Activated T-cell treated with anti-CD3 and anti-CD28 coated beads for 24 hours (primary cell): ENCODE measurements around the gene MRAP2.
"Not testable (repeated sequence)": the region's sequence is repeated elsewhere in the genome, so short reads cannot be mapped to it uniquely, and the experiment has no call there.

Experiments used
- DNase-seq: peaks from one replicate; pipeline ENCODE4 v3.0.0-alpha.2; 2020; ENCODE audit warnings: low read depth

MRAP2 gene

DNA sequence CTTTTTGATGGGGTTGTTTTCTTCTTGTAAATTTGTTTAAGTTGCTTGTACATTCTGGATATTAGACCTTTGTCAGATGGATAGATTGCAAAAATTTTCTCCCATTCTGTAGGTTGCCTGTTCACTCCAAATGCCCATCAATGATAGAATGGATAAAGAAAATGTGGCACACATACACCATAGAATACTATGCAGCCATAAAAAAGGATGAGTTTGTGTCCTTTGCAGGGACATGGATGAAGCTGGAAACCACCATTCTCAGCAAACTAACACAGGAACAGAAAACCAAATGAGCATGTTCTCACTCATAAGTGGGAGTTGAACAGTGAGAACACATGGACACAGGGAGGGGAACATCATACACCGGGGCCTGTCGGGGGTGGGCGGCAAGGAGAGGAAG lies 1.6 kb upstream of the MRAP2 start:
- DNase-seq, result not testable (repeated sequence)

DNA sequence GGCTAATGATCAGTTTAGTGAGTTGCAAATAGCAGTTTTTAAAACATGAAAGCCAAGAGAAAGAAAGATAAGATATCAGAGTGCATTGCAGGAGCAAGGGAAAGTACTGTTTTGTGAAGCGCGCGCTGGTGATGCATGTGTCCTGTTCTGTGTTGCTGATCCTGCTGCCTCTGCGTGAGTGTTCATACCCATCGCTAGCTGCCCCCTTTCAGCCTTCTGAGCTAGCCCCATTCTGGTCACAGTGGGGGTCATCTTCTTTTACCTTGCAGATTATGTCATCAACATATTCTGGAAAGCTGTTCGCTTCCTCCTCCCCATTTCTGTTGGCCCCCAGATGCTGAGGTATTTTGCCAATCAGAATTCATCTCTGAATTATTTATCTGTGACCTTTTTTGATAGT lies 1.9 kb downstream of the MRAP2 start:
- DNase-seq, result no peak

DNA sequence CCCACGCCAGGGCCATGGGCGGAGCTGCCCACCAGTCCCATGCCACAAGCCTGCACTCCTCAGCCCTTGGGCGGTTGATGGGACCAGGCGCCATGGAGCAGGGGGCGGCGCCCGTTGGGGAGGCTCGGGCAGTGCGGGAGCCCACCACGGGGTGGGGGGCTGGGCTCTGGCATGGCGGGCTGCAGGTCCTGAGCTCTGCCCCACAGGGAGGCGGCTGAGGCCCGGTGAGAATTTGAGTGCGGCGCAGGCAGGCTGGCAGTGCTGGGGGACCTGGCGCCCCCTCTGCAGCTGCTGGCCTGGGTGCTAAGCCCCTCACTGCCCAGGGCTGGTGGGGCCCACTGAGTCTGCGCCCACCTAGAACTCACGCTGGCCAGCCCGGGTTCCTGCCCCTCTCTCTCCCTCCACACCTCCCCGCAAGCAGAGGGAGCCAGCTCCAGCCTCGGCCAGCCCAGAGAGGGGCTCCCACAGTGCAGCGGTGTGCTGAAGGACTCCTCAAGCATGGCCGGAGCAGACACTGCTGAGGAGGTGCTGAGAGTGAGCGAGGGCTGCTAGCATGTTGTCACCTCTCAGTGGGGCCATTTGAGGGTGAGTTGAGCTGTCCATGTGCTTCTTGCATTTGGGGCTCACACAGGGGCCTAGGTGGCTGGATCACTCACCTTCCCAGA lies 4.0 kb downstream of the MRAP2 start:
- no peak for DNase-seq

DNA sequence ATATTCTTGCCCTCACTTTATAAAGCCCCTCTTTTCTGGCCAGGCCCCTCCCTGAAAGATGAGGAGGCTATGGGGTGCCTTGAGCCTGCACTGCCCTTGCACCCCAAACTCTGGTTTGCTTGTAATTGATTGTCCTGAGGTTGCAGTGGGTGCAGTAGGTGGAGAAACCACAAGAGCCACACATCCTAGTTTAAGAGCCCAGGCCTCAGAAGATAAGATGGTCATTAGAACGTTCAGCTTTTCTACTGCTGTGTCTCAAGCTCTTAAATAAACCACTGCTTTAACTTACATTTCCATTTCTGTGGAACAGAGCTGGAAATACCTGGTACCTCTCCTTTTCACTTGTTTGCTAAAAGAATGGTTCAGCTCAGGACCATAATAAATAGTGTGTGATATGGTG lies 9.0 kb downstream of the MRAP2 start:
- no peak for DNase-seq

DNA sequence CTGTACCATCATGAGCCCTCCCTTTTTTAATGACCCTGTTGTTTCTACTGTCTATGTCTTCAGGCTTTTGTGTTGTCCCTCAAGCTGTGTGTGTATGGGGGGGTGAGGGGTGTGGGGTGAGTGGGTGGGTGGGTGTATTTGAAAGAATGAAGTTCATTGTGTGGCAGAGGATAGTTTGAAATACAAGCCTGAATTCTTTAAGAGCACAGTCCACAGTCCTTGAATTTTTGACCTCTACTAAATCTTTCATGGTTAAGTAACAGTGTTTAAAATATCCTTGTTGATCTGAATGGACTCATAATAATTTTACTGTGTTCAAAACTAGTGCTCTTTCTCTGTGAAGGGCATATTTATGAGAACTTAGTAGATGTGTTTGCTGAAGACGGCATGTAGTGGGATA lies 10.0 kb downstream of the MRAP2 start:
- DNase-seq, result no peak

DNA sequence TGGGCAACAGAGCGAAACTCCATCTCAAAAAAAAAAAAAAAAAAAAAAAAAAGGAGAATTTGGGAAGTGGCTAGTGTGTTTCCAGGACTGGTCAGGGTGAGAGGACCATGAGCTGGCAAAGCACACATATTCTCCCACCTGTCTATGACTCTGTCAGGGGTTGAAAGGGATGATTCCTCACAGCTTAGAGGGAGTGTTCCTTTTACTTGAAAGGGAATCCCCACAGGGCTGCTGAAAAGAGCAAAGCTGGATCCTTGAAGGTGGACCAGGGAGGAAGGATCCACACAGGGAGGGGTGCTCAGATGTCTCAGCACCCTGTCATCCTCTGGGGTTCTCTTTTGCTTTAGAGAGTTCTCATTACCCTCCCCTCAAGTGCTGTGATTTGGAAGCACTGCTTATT lies 13.2 kb downstream of the MRAP2 start:
- no peak for DNase-seq

DNA sequence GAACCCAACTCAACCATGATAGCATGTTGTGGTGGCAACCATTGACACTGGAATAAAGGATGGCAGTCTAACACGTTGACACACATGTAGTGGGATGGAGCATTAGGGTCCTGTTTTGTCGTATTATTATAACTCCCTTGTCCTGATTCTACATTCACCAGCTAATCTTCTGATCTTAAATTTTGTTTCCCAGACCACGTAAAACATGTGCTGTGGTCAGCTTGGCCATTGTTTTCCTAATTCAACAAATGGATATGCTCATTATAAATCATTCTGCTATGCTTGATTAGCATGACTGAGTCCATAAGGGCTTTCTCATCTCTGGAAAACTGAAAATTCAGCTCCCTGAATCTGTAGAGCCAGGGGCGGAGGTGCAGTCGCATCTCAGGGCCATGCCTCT lies 15.0 kb downstream of the MRAP2 start:
- DNase-seq, result no peak

DNA sequence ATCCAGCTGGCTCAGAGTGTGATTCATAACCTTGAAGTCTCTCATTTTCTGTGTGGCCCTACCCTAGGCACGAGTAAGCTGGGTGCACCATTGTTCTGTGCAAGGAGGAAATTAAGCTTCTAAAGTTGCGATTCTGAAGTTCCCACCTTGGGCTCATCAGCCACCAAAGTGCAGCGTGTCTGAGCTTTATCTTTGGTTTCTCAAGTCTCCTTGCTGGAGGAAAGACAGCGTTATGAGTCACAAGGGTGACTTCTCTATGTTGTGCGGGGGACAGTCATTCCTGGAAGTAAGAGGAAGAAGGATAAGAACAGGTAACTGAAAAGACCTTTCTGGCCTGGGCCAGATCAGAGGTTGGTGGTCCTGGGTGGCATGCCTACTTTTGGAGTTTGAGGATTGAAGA lies 16.8 kb downstream of the MRAP2 start:
- DNase-seq, result no peak

DNA sequence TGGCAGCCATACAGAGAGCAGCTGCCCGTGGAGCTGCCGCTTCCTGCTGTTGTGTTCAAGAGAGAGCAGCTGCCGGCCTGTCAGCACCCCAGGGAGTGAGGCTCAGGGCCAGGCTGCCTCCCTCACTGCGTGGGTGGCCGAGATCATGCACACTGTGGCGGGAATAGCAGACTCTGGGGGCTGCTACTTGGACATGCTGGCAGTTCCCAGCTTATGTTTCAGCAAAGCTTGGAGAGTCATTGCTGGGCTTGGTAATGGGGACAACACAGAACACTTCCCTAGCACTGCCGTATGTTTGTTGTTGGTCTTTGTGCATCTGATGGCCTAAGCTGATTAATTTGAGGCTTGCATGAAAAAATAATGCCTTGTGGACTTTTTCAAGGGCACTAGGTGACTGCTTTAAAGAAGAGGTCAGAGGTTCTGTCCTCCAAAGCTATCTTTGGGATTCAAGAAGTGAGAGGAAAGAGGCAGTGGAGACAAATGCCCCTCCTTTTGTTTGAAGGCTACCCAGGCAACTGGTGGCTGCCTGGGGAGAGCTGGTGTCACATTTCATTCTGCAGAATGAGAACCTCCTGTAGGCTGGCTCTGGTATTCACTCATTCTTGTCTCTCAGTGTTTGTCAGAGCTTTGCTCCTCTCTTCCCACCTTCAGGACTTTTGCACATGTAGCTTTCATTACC lies 18.8 kb downstream of the MRAP2 start:
- DNase-seq, result no peak

DNA sequence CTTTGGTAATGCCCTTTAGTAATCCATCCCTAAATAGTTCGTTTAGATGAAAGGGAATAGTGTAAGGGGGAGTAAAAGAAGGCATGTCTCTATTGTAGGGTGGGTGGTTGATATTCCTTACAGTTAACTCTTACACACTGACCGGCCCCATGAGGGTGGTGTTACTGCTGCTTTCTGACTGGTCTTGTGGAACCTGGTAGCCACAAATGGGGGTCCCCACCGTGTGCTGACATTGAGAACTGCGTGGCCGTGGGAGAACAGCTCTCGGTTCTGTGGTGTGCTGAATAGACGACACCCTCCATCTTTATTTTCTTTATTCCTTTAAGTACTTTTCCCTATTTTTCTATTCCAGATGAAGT lies 19.3 kb downstream of the MRAP2 start:
- DNase-seq, result no peak

DNA sequence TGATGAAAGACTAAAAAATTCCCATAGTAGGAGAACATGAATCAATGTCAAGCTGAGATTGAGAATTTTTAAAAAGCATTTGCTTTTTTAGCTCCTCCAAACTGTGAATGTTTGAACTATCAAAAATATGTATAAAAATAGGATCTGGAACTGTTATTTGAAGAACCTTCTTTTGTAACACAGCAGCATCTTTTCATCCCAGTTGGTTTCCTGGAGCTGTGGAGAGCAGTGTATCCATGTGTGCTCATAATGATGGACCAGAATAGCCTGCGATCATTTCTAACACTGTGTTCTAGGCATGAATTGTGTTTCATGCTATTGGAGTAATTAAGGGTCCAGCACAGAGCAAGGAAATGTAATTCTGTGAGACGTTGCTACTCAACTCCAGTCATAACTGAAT lies 22.1 kb downstream of the MRAP2 start:
- DNase-seq, result no peak

DNA sequence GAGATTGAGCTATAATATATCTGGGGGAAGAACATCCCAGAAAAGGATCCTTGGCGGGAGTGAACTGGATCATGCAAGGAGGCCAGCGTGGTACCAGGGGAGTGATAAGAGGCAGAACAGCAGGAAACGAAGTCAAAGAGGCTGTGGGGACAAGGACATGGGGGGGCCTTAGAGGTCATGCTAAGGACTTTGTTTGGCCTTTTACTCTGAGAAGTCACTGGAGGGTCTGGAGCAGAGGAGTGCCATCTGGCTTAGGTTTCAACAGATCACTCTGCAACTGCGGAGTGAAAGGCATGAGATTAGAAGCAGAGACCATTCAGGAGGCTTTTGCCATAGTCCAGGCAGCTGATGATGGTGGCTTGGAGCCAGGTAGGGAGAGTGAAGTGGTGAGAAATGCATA lies 24.3 kb downstream of the MRAP2 start:
- no peak for DNase-seq

DNA sequence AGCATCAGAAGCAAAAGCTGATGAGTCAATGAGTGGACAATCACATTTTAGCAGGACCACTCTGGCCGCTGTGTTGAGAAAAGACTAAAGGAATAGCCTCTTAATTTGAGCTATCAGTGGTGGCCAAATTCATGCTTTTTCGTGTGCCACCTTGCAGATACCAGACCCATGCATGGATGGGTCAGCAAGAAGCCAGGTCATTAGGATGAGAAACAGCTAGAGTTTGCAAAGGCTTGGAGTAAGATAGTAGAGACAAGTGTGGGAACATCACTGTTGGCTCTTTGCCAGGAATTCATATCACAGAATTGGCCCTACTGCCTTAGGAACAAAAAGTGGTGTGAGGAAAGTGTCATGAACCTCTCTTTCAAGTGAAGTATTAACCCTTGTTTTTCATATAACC lies 25.5 kb downstream of the MRAP2 start:
- DNase-seq, result no peak

DNA sequence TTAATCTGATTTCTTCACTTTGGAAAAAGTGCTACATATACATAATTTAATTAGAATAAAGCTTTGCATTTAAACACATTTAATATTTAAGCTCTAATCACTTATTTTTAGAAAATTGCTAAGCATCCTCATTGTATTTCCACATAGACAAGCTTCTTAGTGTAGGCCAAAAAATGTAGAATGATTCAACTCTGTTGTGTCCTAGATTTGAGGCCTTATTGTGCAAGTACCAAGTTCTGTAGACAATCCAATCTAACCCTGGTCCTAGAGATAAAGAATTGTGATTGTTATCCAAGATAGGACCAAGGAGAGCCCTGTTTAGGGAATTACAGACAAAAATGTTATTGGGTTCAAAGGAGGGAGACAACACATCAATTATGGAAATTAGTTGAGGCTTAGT lies 27.6 kb downstream of the MRAP2 start:
- no peak for DNase-seq

DNA sequence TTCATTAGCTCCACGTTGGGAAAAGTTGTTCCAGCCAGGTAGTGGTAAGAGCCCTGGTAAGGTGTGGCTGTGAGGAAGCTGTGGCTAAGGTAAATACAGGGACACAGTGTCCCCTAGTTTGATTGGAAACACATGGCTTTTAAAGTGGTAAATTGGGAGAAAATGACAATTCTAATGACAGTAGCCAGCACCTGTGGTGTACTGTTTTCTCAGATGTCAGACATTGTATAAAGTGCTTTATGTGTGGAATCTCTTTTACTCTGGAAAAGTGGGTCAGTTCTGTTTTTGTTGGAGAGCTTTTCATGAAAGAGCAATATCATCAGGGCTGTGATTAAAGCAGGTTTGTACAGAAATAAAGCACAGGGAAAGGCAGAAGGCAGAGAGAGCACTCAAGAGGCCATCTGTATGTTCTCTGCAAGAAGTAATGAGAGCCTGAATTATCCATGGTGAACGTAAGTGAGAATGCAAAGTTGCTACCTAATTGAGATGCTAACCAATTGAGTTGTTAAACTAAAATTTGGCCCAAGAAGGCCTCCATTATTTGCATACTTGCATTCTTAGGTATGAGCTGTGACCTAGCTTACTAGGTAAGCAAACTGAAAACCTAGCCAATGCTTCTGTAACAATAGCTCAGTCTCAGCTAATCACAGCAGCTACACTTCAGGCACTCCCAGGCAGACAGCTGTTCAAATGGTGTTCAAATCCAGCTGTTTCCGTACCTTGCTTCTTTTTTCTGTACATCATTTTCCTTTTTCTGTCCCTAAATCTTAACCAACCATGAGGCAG lies 28.2 kb downstream of the MRAP2 start:
- DNase-seq, result no peak

DNA sequence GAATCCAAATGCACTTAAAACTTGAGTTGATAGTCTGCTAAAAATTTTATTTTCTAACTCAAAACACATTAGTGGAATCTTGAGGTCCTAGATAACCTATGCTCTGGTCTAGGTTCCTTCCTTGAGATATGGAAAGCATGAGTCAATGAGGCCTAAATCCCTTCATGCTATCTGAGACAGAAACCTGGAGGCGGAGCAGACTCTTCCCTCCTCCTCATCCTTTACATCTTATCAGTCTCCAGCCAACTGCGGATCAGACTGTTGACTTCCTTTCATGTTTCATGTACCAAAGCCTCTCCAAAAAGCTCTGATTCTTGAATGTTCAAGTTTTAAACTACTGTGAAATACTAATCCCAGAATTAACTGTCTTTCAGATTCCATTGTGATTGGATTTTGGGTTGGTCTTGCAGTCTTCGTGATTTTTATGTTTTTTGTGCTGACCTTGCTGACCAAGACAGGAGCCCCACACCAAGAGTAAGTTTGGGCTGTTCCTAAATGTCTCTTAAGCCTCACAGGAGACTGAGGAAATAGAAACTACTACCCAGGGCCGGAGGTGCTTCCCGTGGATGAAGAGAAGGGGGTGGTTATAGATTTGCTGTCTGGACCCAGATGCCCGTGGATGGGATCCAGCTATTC lies 29.1 kb downstream of the MRAP2 start:
- no peak for DNase-seq

DNA sequence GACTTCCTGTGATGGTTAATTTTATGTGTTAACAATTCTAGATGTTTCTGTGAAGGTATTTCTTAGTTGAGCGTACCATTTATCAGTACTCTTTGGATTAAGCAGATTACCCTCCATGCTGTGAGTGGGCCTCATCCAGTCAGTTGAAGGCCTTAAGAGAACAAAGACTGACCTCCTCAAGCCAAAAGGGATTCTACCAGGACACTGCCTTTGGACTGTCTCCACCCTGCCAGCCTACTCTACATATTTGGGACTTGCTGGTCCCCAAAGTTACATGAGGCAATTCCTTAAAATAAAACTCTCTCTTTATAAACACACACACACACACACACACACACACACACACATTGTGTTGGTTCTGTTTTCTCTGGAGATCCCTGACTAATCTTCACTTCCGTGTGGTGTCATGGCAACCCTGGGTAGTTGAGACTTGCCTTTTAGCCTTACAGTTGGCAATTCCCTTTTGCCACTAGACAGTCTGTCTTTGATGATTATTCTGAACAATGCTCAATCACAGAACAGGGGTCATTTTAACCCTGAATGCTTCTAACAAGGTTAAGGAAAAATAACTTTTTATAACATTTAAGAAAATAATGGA lies 32.2 kb downstream of the MRAP2 start:
- DNase-seq, result no peak

DNA sequence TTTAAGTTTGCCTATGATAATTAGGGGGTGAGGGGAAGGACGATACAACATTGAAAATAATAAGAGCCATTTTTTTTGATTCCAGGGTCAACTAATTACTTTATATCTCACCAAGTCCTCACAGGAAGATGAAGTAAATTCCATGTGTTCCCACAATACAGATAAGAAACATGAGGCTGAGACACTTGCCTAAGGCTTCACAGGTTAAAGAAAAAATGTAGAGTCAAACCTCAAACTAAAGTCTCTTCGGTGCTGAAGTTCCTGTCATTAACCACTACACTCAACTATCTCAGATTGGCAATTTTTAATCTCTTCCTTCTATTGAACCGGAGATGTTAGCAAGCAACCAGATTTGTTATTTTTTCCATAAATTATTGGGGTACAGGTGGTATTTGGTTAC lies 33.0 kb downstream of the MRAP2 start:
- no peak for DNase-seq

DNA sequence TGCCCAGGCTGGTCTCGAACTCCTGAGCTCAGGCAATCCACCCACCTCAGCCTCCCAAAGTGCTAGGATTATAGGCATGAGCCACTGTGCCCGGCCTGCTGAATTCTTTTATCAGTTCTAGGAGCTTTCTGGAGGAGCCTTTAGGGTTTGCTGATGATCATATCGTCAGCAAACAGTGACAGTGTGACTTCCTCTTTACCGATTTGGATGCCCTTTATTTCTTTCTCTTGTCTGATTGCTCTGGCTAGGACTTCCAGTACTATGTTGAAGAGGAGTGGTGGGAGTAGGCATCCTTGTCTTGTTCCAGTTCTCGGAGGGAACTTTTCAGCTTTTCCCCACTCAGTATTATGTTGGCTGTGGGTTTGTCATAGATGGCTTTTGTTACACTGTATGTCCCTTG lies 35.3 kb downstream of the MRAP2 start:
- not testable (repeated sequence) for DNase-seq

DNA sequence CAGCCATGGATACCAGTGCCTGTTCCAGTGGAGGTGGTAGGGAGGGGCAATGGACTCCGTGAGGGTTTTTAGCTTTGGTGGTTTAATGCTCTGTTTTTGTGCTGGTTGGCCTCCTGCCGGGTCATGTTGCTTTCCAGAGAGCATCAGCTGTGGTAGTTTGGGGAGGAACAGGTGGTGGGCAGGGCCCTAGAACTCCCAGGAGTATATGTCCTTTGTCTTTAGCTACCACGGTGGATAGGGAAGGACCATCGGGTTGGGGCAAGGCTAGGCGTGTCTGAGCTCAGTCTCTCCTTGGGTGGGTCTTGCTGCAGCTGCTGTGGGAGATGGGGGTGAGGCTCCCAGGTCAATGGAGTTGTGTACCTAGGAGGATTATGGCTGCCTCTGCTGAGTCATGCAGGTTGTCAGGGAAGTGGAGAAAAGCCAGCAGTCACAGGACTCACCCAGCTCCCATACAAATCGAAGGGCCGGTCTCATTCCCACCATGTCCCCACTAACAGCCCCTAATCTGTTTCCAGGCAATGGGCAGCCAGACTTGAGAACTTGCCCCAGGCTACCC lies 38.9 kb downstream of the MRAP2 start:
- no peak for DNase-seq

DNA sequence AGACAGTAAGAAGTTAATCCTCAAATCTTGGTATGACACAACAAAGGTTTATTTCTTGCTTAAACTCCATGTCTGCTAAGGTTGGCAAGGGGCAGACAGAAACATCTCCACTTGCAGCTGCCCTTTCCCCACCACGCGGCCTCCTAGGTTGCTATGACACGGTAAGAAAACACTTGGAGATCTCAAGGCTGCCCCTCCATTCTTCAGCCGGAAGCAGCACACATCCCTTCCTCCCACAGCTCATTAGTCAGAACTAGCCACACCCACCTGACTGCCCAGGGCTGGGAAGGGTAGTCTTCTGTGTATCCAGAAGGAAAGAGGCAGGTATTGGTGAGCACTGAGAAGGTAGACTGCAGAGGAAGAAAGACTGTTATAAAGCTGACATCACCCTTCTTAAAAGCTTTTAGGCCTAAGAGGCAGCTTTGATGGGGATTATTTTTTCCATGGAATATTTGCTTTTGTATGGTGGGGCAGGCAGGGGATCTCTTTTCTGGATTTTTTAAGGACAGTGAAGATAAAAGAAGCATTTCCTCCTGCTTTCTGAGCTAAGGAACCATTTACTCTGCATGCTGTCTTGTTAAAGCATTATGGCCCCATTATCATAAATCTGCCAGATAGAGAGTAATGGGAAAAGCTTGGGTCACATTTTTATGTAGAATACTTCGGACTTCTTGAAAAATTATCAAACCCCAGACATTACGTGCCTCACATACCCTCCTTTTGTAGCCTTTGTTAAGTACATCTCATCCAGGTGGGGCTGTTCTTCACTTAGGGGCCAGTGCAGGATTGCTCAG lies 41.6 kb downstream of the MRAP2 start:
- DNase-seq, result no peak
